Embryonic facial prominence (tissue), 1 donor: ENCODE data around the gene ARMS2.
A peak's percentile ranks its signal among the peaks of the same experiment; 100 is the strongest.

Source experiments
- DNase-seq: peaks from one replicate; pipeline ENCODE4 v3.0.0-alpha.2; 2016; ENCODE audit errors: extremely low spot score

Gene ARMS2

GRCh38 chr10:122454603-122455080 lies at the start of gene ARMS2:
Gene ARMS2, plus strand, starts transcription at chr10:122454653. Its CDS starts 75 bp downstream, at chr10:122454728.
- no peak for DNase-seq

GRCh38 chr10:122407375-122408125 lies 46.9 kb upstream of the ARMS2 start:
- no peak for DNase-seq

GRCh38 chr10:122413327-122413726 lies 41.1 kb upstream of the ARMS2 start:
- no peak for DNase-seq

- no peak for DNase-seq
Observed at GRCh38 chr10:122417667-122418066, 36.8 kb upstream of the ARMS2 start.

- DNase-seq = no peak
Observed at GRCh38 chr10:122419016-122419415, 35.4 kb upstream of the ARMS2 start.

GRCh38 chr10:122419876-122420623 lies 34.4 kb upstream of the ARMS2 start:
- no peak for DNase-seq

- DNase-seq = no peak
Observed at GRCh38 chr10:122420624-122421007, 33.8 kb upstream of the ARMS2 start.

- no peak for DNase-seq
Observed at GRCh38 chr10:122421054-122421625, 33.3 kb upstream of the ARMS2 start.

GRCh38 chr10:122421742-122422141 lies 32.7 kb upstream of the ARMS2 start:
- DNase-seq = no peak

- no peak for DNase-seq
Observed at GRCh38 chr10:122422266-122422989, 32.0 kb upstream of the ARMS2 start.

- DNase-seq = no peak
Observed at GRCh38 chr10:122424059-122424458, 30.4 kb upstream of the ARMS2 start.

GRCh38 chr10:122426829-122427228 lies 27.6 kb upstream of the ARMS2 start:
- DNase-seq = no peak

GRCh38 chr10:122427280-122427679 lies 27.2 kb upstream of the ARMS2 start:
- DNase-seq = no peak

GRCh38 chr10:122435212-122435827 lies 19.1 kb upstream of the ARMS2 start:
- DNase-seq = peak; percentile 47

GRCh38 chr10:122441961-122442360 lies 12.5 kb upstream of the ARMS2 start:
- no peak for DNase-seq

- DNase-seq = no peak
Observed at GRCh38 chr10:122445469-122445868, 9.0 kb upstream of the ARMS2 start.

GRCh38 chr10:122445904-122446303 lies 8.5 kb upstream of the ARMS2 start:
- no peak for DNase-seq

- no peak for DNase-seq
Observed at GRCh38 chr10:122446668-122447423, 7.6 kb upstream of the ARMS2 start.

GRCh38 chr10:122448600-122448999 lies 5.9 kb upstream of the ARMS2 start:
- DNase-seq = no peak

GRCh38 chr10:122449153-122449552 lies 5.3 kb upstream of the ARMS2 start:
- DNase-seq = no peak
